GM18499 (cell line): ENCODE measurements around the gene CLOCK.

Experiments used
- ATAC-seq: cut with Tn5 transposase; IDR thresholded peaks from one replicate; pipeline ENCODE4 v1.9.1; 2021; ENCODE audit warnings: moderate number of reproducible peaks; ENCODE audit not compliant: insufficient read depth, unreplicated experiment

CLOCK gene

DNA sequence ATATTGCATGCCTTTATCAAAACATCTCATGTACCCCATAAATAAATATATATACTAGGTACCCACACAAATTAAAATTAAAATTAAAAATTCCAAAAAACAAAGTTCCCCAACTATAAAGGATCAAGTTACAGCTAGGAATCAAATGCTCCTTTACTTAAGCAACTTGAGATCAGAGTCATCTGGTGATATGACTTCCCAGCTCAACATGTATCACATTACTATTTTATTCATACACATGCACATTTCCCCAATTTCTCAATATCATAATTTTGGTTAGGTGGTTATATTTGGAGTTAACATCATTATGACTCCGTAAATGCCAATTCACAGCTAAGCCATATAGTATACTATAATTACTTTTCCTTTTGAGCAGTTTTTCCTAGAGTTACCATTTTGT, 60.9 kb downstream of the CLOCK start:
- ATAC-seq: no peak

DNA sequence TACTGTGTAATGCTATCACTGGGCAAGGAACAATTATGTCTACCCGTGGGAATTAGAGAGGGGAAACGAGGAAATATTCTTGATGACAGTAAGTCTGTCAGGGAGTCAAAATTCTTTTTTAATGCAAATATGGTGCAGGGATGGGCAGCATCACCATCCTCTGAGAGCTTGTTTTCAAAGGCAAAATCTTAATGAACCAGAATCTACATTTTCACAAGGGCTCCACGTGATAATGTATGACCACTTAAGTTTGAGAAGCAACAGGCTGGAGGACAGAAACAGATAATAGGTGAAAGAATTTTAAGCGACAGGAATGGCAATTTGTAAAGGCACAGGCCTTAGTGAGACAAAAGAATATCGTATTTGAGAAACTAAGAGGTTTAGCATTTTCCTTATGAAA, 63.4 kb downstream of the CLOCK start:
- no peak for ATAC-seq

- no peak for ATAC-seq
Observed at GRCh38 chr4:55475394-55476243, 71.1 kb downstream of the CLOCK start.

GRCh38 chr4:55469979-55470378, 76.7 kb downstream of the CLOCK start:
- ATAC-seq: no peak

- ATAC-seq: no peak
Observed at GRCh38 chr4:55468724-55469123, 78.0 kb downstream of the CLOCK start.

DNA sequence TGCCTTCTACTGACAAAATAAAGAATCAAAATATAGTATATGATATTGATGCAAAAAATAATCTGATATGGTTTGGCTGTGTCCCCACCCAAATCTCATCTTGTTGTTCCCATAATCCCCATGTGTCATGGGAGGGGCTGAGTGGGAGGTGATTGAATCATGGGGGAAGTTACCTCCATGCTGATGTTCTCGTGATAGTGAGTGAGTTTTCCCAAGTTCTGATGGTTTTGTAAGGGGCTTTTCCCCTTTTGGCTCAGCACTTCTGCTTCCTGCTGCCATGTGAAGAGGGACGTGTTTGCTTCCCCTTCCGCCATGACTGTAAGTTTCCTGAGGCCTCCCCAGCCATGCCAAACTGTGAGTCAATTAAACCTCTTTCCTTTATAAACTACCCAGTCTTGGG, 80.7 kb downstream of the CLOCK start:
- ATAC-seq: no peak

- no peak for ATAC-seq
Observed at GRCh38 chr4:55458611-55459010, 88.1 kb downstream of the CLOCK start.

GRCh38 chr4:55458164-55458563, 88.5 kb downstream of the CLOCK start:
- ATAC-seq: no peak

DNA sequence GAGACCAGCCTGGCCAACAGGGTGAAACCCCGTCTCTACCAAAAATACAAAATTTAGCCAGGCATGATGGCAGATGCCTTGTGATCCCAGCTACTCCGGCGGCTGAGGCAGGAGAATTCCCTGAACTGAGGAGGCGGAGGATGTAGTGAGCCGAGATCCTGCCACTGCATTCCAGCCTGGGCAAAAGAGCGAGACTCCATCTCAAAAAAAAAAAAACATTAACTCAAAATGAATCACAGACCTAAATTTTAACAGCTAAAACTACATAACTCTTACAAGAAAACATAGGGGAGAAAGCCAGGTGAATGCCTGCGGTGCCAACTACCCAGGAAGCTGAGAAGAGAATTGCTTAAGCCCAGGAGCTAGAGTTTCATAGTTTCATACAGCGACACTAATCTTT, 96.1 kb downstream of the CLOCK start:
- ATAC-seq: no peak

DNA sequence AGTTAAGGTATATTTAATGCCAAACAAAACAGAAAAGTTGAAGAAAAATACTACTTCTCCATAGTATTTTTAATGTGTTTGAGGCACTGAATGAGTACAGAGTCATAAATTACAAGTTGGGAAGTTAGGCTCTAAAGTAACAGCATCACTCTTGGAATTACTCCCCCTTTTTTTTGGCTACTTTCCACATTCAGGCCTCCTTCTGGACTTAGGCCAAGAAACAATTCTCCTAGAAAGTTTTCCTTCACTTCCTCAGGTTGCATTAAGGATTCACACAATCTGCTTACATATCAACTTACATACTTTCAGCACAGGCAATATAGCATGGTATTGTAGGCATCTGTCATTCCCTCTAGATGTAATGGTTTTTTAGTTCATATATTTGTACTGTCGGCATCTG, 98.9 kb downstream of the CLOCK start:
- ATAC-seq: no peak

DNA sequence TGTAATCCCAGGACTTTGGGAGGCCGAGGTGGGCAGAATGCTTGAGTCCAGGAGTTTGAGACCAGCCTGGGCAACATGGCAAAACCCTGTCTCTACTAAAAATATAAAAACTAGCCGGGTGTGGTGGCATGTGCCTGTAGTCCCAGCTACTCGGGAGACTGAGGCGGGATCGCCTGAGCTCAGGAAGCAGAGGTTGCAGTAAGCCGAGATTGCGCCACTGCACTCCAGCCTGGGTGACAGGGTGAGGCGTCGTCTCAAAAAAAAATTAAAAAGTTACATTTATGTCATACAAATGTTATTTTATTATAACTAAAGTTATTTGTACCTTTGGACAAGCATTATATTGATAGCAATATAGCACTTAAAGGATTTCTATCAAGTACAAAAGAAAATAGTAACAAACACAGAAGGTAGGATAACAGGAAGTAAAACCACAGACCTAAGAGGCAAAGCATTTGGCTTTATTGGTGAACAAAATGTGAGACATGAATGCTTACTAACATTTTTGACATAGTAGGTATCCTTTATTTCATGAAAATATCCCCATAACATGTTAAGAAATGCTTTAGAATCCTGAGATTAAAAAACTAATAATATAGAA, 99.5 kb downstream of the CLOCK start:
- no peak for ATAC-seq

- no peak for ATAC-seq
Observed at GRCh38 chr4:55446578-55446922, 100.2 kb downstream of the CLOCK start.

- ATAC-seq: no peak
Observed at GRCh38 chr4:55445921-55446577, 100.7 kb downstream of the CLOCK start.

DNA sequence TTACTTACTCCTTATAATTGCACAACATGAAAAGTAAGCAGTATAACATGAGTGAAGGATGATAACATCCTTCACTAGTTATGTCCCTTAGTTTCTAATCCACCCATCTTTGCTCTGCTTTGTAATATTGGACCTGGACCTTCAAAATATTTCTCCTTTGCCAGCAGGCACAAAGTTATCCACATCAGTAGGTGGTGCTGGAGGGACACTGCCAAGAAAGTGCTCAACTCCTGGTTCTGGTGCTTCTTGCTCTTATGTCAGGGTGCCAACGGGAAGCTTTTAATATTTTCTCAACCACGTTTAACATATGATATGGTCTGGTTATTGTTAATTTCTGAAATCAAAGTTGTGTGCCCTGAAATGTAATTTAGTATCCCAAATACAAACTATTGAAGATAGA, 101.9 kb downstream of the CLOCK start:
- no peak for ATAC-seq

DNA sequence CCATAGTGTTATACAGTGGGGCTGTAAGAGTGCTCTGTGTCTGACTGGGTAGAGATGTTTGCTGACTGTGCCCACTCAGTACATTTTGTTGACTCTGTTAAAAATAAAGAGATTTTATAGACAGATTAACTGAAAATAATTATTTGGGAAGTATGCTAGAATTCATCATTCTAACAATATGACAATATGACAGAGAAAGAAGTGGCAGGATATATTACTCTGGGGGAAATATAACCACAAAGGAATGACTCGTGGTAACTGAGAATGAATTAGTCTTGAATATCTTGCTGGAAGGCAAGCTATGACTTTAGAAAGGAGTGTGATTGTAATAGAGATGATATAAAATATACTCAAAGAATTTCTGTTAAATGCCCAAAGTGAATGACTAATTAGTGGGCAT, 104.2 kb downstream of the CLOCK start:
- no peak for ATAC-seq

DNA sequence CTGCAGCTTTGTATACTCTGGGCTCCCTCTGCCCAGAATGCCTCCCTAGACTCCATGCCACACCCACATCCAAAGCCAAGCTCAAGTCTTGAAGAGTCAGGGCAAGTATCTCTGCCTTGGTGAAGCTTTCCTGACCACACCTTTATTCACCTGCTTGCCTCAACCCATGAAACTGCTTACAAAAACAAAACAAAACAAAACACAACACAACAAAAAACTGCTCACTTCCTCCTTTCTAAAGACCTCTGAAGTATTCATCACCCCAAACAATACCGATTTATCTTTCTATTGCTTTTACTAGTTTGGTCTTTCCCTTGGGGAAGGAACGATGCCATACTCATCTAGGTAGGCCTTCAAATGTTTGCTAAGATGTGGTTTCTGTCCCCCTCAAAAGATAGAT, 105.9 kb downstream of the CLOCK start:
- ATAC-seq: no peak

- no peak for ATAC-seq
Observed at GRCh38 chr4:55439023-55439422, 107.7 kb downstream of the CLOCK start.

DNA sequence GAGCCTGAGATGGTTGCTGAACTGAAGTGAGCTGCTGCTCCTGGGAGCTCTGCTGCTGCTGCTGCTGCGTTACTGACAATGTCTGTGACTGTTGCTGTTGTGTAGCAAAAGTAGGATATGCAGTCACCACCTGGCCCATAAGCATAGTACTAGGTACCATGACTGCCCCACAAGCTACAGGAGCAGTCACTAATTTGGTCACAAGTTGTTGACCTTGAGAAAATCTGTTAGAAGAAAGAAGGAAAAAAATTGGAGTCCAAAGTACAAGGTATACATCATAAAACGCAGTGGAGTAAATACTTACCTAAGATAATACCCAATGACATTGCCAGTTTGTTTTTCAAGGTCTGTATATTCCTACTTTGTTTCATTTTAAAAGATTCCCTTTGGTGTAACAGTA, 108.4 kb downstream of the CLOCK start:
- ATAC-seq: no peak

DNA sequence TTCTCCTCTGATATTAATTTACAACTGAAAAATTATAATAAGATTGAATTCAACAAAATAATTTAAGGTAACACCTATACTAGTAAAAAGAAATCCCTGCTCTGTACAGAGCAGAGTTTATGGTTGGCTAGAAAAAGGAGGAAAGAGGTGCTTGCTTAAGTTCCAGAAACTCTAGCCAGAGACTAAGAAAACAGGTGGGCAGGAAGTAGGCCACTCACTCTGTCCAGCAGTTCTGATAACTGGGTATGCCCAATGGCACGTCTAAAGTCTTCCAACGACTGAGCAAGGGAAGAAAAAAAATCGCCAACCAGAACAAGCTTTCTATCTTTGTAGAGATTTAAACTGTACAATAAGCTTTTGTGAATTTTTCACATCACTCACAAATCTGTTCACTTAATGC, 108.9 kb downstream of the CLOCK start:
- ATAC-seq: no peak

DNA sequence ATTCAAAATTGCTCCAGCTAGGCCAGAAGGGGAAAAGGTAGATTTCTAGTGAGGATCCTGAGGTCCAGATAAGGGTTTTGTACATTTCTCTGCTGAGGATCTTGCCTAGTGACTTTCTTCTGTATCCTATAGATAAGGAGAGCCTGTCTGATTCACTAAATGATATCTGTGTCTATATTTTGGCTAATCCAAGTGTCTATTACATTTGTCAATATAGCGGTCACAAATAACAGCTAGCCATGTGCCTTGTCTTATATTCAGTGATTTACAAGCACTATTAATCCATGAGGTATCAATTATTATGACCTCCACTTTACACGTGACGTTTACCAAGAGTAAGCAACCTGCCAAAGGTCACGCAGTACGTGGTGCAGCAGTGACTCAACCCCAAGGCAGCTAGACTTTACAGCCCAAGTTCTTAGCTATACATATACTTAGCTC, 109.3 kb downstream of the CLOCK start:
- no peak for ATAC-seq

GRCh38 chr4:55435141-55435841, 111.4 kb downstream of the CLOCK start:
- peak; percentile 56 for ATAC-seq
